ENCODE data around the gene BMP6.
"Not testable (repeated sequence)": the region's sequence is repeated elsewhere in the genome, so short reads cannot be mapped to it uniquely, and the experiment has no call there.

BMP6 gene

DNA sequence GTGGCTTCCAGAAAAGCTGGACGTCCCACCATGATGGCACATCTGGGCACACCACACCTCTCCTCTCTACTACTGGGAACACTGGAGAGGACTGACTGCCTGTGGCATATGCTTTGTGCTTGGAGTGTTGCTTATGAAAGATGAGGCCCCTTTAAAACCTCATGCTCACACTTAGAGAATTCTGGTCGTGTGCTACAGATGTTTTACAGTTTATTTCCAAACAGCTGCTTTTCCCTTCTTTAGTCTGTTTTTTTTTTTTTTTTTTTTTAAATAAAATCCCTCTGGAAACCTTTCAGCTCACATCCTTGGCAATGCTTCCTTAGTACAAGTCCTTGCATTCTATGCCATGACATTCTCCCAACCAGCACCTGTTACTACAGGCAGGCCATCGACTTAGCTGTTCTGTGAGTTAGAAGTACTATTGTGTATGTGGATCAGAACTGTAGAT is 60.3 kb downstream of the BMP6 start:
- DNase-seq (ENCODE audit: extremely low read depth in 1 of 2, low read depth in 1 of 2), result no peak

DNA sequence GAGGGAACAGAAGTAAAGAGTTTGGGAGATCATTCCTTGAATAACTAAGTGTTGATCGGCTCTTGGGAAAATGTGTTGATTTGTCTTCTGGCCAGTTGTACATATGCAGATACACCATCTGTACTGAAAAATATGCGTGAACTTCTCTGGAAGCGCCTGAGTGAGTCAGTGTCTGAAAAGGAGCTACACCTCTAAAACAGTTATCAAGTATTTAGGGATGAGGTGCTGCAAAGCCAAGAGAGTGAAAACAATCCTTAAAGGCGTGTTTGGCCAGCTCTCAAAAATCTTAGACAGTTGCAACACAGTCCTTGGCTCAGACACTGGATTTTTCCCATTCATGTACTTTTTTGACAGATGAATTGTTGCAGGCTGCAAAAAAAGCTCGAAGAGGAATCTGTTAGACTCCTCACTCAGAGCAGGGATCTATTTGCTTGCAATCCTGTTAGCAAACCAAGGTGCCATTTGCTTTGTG is 61.3 kb downstream of the BMP6 start:
- no peak for DNase-seq (ENCODE audit: extremely low read depth in 1 of 2, low read depth in 1 of 2)

DNA sequence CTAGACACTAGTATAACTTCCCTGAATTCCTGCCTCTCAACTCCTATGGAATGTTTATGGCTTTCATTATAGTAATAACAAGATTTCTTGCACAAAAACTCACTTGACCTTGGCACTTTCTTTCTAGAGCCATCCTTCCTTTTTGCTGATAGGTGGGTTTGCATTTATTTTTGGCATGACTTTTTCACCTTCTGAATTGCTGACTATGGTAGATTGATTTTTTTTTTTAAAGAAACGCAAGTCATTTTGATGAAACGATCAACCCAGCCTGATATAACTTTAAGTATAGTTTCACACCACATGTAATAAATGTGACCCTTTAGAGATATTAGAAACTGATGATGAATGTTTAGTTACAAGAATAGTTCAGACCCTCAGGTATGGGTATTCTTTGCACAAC is 61.8 kb downstream of the BMP6 start:
- no peak for DNase-seq (ENCODE audit: extremely low read depth in 1 of 2, low read depth in 1 of 2)

DNA sequence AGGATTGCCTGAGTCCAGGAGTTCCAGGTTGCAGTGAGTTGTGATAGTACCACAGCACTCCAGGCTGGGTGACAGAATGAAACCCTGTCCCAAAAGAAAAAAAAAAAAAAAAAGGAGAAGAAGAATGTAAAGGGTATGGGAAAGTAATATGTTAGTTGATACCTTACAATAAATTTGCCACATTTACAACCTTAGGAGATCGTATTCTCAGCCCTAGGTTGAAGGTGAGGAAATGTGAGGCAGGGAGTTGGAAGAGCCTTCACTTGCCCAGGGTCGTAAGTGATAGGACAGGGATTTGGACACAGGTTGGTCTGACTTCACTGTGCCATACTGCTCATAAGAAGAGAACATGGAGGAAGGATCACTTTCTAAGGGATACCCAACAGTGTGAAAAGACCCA is 68.6 kb downstream of the BMP6 start:
- DNase-seq (ENCODE audit: extremely low read depth in 1 of 2, low read depth in 1 of 2), result no peak

DNA sequence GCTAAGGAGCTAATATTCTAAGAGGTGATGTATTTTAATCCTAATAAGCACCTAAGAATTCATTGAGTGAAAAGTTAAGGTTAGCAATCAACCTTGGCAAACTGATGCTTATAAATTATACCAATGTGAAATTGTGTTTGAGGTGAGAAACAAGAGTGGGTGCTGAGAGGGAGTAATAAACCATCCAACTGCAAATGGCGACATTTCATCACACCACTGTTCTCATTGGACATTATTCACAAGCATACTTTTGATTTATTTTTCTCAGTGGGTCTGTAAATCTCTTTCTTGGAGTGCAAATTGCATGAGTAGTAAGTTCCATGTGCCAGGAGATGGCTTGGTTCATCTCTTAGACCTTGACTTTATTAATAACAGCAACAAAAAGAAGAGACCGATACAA is 71.5 kb downstream of the BMP6 start:
- DNase-seq (ENCODE audit: extremely low read depth in 1 of 2, low read depth in 1 of 2), result no peak

DNA sequence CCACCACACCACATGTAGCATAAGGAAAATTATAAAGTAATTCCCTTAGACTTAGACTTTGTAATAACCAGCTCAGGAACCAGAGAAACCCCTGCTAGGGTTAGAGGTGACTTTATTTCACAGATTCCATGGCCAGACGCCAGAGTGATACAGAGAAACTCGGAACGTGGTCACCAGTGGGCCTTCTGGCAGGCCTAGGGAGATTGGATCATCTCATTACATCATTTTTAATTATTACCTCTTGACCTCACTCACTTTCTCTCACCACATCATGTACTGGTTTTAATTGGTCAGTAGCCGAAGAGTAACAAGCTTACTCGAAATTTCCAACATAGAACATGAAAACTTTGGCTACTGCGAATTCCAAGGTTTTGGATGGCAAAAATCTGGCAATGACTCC is 72.9 kb downstream of the BMP6 start:
- no peak for DNase-seq (ENCODE audit: extremely low read depth in 1 of 2, low read depth in 1 of 2)

DNA sequence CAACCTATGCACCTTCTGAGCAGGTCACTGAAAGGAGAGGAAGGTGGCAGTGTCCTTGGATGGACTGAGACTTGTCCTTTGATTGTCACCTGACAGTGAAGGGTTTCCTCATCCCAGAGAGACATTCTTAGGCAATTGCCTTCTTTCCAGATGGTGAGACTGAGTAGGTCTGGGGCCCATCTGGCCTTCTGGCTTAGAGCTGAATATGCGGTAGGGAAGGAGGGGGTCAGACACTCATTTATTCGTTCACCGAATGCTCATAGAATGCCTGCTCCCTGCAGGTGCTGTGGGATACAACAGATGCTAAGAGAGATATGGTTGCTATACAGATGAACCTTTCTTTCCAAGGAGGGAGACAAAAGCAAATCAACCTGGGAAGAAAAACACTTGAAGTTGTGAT is 76.8 kb downstream of the BMP6 start:
- no peak for DNase-seq (ENCODE audit: extremely low read depth in 1 of 2, low read depth in 1 of 2)

DNA sequence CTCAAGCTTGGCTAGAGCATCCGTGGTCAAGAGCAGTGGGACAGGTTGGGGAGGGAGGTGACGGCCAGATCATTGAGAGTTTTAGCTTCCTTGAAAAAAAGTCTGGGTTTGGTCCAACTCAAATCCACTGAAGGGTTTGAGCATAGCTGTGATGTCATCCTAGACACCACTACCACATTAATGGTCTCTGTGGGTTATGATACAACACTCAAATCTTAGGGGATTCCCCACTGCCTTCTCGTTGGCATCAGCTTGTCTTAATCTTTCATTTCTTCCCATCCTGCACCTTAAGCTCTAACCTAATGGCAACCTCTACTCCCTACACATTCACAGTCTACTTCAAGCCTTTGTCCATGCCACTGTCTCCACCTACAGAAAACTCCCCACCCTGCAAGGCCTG is 77.3 kb downstream of the BMP6 start:
- no peak for DNase-seq (ENCODE audit: extremely low read depth in 1 of 2, low read depth in 1 of 2)

DNA sequence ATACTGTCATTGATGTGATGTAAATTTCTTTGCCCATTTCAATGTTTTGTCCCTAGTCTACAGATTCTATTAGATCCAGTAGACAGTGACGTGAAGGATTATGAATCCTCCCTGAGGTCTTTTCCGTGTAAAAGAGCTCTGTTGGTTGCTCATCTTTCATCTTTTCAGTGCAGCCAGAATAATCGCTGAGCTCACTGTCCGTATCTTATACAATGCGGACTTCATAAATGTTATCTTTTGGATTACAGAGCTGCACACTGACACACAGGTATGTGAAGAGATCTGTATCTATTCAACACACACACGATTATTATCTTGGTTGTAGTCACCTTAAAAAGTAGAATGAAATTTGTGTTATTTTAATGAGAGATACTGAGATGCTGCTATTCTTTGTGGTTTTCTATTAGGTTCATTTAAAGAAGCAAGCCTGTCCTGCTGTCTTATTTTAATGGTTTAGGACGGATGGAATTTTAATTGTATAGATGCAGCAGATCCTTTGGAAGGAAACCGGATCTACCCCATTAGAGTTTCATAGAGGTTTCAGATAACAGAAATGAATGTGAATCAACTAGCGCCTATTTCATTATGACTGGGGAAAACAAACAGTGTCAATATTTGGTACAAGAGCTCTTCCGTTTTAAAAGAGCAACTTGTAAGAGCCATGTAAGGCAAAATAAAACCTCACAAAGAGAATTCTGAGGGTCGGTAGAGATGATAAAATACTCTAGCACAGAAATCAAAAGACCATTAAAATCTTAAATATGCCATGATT is 79.4 kb downstream of the BMP6 start:
- DNase-seq (ENCODE audit: extremely low read depth in 1 of 2, low read depth in 1 of 2), result no peak

DNA sequence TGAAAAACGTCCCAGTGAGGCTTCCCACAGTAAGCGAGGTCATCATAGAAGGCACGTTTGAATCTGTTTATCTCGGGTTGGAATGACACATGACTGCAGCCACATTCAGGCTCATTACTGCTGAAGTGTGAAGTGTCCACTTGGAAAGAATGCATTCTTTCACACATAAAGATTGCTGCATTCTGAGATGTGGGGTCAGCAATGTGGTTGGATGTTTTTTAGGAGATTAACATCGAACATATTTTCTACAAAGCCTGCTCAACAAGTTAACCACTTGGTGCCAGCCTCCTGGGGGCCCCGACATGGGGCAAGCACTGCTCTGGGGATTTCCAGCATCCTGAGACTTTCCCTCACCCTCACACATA is 79.9 kb downstream of the BMP6 start:
- DNase-seq (ENCODE audit: extremely low read depth in 1 of 2, low read depth in 1 of 2), result no peak

DNA sequence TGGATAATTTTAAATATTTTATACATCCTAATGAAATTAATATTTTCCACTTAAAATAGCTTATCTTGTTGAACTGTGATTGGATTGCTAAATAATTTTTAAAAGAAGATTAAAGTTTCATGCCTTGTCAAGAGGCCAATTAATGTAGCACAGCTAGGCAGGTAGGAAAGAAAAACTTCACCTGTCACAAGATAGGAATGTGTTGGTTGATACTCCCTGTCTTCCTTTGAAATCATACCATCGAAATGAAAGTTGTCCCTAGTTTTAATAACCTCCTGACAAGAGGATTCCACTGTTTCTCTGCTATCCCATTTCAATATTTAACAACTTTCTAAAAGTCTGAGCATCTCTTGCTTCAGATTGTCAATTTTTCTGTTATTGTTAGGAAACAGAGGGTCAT is 80.8 kb downstream of the BMP6 start:
- no peak for DNase-seq (ENCODE audit: extremely low read depth in 1 of 2, low read depth in 1 of 2)

DNA sequence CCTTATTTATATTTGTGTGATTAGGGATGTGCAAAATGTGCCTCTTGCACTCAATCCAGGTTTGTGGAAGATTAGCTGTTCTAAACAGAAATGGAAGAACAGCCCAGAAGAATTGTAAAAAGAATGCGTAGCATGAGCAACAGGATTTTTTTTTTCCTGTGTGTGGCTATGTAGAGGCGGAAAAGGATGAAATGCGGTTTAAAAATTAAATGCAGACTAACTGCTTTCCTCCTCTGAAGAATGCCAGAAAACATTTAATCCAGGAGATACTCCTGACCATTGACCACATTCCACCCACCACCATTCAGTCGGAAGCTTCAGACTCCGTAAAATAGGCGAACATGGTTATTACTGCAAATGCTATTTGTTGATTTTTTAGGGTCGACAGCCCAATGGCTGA is 83.4 kb downstream of the BMP6 start:
- no peak for DNase-seq (ENCODE audit: extremely low read depth in 1 of 2, low read depth in 1 of 2)

DNA sequence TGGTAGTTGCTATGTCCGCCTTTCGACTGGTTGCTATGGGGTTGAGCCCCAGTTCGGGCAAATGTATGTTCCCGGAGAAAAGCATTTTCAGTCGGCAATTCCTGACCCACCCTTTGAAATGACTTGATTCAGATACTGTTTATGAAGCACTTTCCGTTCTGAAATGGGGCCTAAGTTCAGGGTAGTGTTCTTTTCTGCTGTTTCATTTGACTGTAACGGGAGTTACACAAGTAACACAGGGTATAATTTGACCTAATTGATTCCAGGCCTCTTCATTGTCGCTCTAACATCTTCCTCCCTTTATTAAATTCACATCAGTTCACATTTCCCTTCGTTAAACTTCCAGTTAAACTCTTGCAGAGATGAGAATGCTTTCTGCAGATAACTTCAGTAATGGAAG is 85.5 kb downstream of the BMP6 start:
- no peak for DNase-seq (ENCODE audit: extremely low read depth in 1 of 2, low read depth in 1 of 2)

DNA sequence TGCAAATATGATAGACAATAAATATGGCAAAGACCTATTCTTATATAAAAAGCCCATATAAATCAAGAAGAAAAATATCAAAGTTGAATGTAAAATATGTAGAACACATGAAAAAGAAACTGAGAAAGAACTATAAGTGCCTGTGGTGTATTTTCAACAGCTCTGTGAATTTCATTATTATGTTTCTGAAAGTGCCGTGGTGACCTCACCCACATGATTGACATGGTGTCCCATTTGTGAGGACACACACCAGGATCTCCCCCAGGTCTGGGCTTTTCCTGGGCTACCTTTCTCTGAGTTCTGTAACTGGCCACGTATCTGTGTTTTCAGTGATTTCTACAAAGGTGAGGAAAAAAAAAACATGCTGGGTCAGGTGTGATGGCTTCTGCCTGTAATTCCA is 86.7 kb downstream of the BMP6 start:
- no peak for DNase-seq (ENCODE audit: extremely low read depth in 1 of 2, low read depth in 1 of 2)

DNA sequence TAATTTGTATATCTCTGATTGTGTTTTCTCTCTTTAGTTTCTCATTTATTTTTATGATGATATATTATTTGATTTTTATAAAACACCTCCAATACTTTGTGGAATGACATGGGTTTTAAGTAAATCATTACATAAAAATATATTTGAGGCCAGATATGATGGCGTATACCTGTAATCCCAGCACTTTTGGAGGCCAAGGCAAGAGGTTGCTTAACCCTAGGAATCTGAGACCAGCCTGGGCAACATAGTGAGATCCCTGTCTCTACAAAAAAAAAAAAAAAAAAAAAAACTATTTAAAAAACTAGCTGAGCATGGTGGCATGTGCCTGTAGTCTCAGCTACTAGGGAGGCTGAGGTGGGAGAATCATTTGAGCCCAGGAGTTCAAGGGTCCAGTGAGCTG is 87.3 kb downstream of the BMP6 start:
- no peak for DNase-seq (ENCODE audit: extremely low read depth in 1 of 2, low read depth in 1 of 2)

DNA sequence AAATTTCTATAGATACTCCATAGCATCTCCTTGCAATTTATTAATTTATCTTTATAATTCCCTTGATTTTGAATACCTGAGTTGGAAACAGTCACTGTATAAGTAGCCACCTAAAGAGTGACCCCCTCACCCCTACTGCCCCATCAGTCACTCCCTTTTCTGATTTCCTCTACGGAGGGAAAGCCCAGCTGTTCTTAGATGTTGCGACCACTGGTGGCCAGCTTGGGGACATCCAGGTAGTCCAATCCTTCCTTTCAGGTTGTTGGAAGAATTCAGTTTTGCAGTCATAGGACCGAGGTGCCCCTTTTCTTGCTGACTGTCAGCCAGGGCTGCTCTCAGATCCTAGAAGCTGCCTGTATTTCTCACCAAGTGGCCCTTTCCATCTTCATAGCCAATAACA is 87.8 kb downstream of the BMP6 start:
- DNase-seq (ENCODE audit: extremely low read depth in 1 of 2, low read depth in 1 of 2), result no peak

DNA sequence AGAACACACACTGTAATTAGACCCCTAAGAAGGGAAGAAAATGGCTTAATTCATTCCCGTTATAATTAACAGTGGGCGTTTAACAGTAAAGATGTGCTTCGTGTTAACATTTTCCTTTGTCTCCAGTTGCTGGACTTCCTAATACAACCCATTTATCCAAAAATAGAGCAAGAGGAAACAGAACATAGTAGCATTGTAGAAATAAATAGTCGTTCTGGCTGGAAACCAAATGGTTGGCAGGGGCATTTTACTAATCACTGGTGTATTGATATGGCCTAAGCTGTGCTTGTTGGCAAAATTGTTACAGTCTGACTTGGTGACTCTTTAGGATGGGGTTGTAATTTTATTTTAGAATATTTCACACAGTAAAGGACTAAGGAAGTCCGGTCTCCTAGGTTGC is 89.8 kb downstream of the BMP6 start:
- no peak for DNase-seq (ENCODE audit: extremely low read depth in 1 of 2, low read depth in 1 of 2)

DNA sequence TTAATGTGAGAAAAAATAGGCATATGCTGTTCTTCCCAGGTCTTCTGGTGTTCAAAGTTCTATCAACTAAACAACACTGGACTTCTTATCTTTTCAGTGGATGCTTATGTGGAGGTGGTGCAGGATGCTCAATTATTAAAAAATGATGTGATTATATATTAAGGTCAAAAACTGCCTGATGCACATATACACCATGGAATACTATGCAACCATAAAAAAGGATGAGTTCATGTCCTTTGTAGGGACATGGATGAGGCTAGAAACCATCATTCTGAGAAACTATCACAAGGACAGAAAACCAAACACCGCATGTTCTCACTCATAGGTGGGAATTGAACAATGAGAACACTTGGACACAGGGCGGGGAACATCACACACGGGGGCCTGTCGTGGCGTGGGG is 91.3 kb downstream of the BMP6 start:
- not testable (repeated sequence) for DNase-seq (ENCODE audit: extremely low read depth in 1 of 2, low read depth in 1 of 2)

DNA sequence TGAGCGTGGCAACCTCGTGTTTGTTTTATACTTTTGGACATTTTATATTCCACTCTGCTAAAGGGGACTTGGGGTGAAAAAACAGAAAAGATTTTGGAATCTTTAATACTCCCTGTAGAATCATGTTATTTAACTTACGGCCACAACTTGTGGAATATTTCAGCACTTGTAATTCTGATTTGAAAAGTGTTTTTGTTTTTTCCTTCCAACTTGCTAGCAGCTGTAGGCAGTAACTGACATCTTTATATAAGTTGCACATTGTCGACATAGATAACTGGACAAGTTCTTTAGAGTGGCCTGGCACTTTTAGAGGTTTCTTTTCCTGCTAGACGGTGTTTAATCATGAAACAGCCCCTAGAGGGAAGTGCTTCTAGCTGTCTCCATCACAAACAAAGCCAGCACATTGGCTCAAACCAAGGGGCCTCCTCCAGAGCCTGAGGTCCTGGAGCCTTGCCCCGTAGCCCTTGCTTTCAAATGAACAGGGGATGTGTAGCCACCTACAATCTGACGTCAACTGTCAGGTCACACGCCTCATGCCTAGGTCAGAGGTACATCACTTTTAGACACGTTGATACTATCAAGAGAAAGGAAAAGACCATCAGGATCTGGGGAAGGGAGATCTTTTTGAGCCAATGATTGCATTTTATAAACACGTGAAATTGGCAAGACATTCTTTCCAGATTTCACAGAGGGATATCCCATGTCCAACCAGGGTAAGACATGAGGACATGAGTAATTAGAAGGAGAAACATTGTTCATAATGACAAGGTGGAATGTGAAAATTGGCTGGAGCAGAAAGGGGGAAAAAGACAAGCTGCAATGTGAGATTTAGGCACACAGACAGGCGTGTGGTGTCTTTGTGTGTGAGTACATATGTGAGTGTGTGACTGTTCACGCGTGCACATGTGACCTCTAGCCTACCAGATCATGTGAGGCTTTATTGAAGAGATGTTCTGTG is 92.6 kb downstream of the BMP6 start:
- DNase-seq (ENCODE audit: extremely low read depth in 1 of 2, low read depth in 1 of 2), result no peak

DNA sequence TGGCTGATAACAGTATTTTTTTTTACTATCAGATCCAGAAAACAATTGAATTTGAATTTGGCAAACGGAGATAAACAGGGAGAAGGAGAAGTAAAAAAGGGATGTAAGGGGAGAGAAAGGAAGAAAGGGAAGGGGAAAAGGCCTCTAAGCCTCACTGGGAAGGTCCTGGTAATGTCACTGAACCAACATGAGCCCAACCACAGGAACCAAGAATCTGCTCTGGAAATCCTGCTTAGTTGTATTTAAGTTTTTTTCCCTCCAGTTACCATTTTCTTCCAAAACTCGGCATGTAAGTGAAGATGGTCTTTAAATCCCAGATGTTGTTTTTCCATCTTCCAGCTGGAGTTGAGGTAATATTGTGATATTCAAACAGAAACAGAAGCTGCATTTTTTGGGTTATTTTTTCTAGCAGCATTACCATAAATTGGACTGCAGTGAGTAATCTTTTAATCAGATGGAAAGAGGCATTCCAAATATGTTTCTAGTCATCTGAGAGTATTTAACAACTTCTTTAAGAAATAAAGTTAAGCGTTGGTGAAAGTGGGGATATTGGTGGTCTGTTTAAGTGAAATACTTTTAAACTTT is 93.6 kb downstream of the BMP6 start:
- DNase-seq (ENCODE audit: extremely low read depth in 1 of 2, low read depth in 1 of 2), result no peak

DNA sequence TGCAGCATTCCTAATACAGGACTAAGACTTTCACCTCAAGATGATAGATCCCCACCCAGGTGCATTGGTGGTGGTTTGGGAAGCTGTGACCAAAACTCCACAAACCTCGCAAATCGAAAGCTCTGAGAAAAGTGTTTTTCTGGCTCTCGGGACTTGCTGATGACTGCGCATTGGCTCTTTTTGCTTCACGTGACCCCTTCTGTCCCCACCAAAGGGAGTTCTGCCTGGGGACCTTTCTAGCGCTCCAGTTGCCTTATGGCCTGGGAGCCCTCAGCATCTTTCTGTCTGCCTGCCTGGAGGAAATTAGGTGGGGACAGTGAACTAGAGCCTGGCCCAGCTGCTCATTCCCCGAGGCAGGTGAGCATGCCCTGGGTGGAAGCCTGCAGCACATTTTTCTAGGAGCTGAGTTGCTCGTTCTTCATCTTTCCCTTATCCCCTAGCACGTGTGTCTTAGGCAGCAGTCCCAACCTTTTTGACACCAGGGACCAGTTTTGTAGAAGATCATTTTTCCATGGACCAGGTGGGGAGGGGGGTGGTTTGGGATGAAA is 94.5 kb downstream of the BMP6 start:
- no peak for DNase-seq (ENCODE audit: extremely low read depth in 1 of 2, low read depth in 1 of 2)
